Chondrocyte (in vitro differentiated cells): ENCODE results near the gene NDRG2. TPM values are rescaled to one million over a fixed set of nuclear protein-coding genes. Genes with fewer than 3 reads are reported as not detected.
A peak's percentile ranks its signal among the peaks of the same experiment; 100 is the strongest.

Source experiments
- DNase-seq: peaks from one replicate; pipeline ENCODE4 v3.0.0; 2021; ENCODE audit warnings: mixed read lengths, low spot score
- H3K27ac Mint-ChIP-seq: one replicate; pipeline ENCODE4 v1.8.0; 2021; ENCODE audit warnings: mild to moderate bottlenecking, moderate library complexity, mixed read lengths; ENCODE audit not compliant: unreplicated experiment
- H3K27me3 Mint-ChIP-seq: 2 replicates; pipeline ENCODE4 v1.8.0; 2021; ENCODE audit warnings: low read depth, mixed read lengths
- H3K36me3 Mint-ChIP-seq: 2 replicates; pipeline ENCODE4 v1.8.0; 2021; ENCODE audit warnings: low read depth, mixed read lengths
- H3K4me1 Mint-ChIP-seq: 2 replicates; pipeline ENCODE4 v1.8.0; 2021; ENCODE audit warnings: low read depth, mild to moderate bottlenecking, mixed read lengths
- H3K4me3 Mint-ChIP-seq: one replicate; pipeline ENCODE4 v1.8.0; 2021; ENCODE audit warnings: mild to moderate bottlenecking, moderate library complexity, mixed read lengths; ENCODE audit not compliant: unreplicated experiment
- H3K9me3 Mint-ChIP-seq: 2 replicates; pipeline ENCODE4 v1.8.0; 2021; ENCODE audit warnings: low read depth, mixed read lengths
- total RNA-seq: library from RNA; stranded (reverse); gene quantifications from 3 replicates; pipeline ENCODE4 v1.2.1, GENCODE V29; 2021
- TF ChIP-seq, protein P1 (sequence below): fragments of 200-600 bp; sonication (generic); IDR thresholded peaks from 2 replicates; pipeline ENCODE4 v1.5.0; 2021; ENCODE audit warnings: antibody characterized with exemption, mild to moderate bottlenecking, moderate library complexity

NDRG2 gene
- total RNA-seq, 1 donor from 2014 or later = 6.3 TPM

DNA sequence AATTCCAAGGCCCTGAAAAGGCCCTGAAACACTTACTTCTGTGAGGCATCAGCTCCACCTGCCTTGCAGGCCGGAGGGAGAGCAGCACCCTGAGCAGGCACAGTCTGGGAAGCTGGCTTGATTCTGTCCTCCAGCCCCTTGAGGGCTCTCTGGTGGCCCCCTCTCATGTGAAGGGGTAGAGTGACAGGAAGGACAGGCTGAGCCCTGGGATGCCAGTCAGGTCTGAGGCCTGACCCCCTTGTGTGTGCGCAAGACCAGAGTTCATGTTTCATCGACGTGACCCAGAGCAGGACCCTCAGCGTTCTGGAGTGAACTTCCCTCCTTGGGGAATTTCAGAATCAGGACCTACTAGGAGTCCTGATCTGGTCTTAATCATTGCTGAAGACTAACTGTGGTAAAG lies 34.0 kb upstream of the NDRG2 start:
- TF ChIP-seq, protein P1, sequence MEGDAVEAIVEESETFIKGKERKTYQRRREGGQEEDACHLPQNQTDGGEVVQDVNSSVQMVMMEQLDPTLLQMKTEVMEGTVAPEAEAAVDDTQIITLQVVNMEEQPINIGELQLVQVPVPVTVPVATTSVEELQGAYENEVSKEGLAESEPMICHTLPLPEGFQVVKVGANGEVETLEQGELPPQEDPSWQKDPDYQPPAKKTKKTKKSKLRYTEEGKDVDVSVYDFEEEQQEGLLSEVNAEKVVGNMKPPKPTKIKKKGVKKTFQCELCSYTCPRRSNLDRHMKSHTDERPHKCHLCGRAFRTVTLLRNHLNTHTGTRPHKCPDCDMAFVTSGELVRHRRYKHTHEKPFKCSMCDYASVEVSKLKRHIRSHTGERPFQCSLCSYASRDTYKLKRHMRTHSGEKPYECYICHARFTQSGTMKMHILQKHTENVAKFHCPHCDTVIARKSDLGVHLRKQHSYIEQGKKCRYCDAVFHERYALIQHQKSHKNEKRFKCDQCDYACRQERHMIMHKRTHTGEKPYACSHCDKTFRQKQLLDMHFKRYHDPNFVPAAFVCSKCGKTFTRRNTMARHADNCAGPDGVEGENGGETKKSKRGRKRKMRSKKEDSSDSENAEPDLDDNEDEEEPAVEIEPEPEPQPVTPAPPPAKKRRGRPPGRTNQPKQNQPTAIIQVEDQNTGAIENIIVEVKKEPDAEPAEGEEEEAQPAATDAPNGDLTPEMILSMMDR = no peak
- DNase-seq = no peak
- no peaks in the 10 kb centered on the region for H3K9me3 Mint-ChIP-seq
- no peaks in the 10 kb centered on the region for H3K27me3 Mint-ChIP-seq
- H3K27ac Mint-ChIP-seq = no peak overlapping the region
- H3K4me1 Mint-ChIP-seq = peaks cover 44% of the 10 kb centered on the region
- H3K36me3 Mint-ChIP-seq = no peaks in the 10 kb centered on the region
- no peak overlapping the region for H3K4me3 Mint-ChIP-seq

DNA sequence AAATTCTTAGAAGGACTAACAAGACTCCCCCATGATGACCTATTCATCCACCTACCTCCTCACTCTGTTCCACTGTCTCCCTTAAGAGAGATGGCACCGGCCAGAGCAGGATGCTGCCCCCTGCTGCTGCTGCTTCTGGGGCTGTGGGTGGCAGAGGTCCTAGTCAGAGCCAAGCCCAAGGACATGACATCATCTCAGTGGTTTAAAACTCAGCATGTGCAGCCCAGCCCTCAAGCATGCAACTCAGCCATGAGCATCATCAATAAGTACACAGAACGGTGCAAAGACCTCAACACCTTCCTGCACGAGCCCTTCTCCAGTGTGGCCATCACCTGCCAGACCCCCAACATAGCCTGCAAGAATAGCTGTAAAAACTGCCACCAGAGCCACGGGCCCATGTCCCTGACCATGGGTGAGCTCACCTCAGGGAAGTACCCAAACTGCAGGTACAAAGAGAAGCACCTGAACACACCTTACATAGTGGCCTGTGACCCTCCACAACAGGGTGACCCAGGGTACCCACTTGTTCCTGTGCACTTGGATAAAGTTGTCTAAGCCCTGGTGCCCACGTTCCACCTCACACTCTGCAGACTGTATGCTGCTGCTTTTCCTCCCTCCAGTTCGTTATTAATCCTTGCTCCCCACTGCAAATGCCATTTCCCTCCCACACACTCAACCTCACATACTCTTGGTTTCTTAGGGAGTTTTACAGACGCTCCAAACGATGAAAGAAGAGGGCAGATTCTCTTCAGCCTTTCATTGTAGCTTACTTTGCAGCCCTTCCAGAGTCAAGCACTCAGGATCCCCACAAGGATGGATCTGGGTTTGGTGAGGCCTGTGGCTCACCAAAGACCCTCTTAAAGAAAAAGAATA lies 33.2 kb upstream of the NDRG2 start, which contains the start of gene RNASE8:
Gene RNASE8, plus strand, starts transcription at position 20 of the 873 bp plus-strand sequence. Its CDS starts 71 bp downstream, at position 91.
- Mint-ChIP-seq H3K27me3 (no peaks in the 10 kb centered on the region), H3K4me3 (no peak within 1 kb of the TSS), H3K36me3 (no peaks in the 10 kb centered on the region), H3K9me3 (no peaks in the 10 kb centered on the region), H3K4me1 (peaks cover 35% of the 10 kb centered on the region), H3K27ac (peak within 1 kb of the TSS; percentile 20)
- TF ChIP-seq, protein P1 = no peak
- no peak for DNase-seq

DNA sequence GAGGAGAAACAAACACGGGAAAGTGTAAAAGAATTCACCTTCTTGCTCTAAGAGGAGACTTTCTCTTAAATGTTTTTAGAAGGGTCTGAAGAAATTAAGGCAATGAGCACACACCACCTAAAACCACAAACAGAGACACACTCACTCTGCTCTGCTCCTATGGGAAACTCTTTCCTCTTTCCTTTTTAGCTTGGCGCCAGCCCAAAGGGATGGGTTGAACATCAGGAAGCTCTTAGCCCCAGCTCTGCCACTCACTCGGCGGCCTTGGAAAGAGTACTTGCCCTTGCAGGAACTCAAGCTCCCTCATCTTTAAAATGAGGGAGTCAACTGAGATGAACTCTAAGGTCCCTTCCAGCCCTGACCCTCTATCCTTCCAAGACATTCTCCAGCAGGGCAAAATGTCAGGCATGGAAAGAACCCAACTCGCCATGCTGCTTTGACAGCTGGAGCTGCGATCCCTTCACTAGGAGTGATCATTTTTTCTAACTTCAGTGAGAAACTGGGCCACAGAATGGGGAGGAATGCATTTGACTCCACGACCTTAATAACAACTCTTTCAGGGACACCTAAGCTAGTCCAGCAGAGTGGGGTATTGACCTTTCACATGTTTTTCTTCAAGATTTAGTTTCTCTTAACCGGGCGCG lies 31.8 kb upstream of the NDRG2 start:
- peaks cover 25% of the 10 kb centered on the region for H3K4me1 Mint-ChIP-seq
- no peak for DNase-seq
- H3K9me3 Mint-ChIP-seq = no peaks in the 10 kb centered on the region

DNA sequence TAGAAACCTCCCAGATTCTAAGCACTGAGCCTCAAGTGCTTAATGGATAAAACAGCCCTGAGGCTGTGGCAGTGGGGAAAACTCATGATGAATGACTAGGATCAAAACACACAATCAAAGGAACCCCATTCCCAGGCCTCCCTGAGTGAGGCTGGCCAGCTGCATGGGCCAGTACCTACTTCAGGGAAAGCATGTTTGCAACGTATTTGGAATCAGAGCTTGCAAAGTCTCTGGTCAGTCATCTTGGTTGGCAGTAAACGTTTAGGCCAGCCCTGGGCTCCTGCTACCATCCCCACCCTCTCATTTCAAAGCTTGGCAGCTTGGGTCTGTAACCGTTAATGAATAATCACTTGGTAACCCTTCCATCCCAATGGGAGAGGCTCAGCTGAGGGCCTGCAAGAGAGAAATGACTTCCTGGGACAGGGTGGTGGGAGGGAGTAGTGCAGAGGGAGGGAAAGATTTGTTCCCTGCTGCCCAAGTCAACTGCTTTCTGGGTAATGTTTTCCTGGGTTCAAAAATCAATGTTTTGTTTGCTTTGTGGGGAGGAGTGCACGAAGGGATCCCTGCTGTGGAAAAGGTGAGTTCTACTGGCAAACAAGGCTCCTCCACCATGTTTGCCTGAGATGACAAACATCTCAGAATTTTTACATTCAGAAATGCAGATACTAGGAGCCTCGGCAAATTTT lies 30.7 kb upstream of the NDRG2 start:
- TF ChIP-seq, protein P1 = no peak
- Mint-ChIP-seq H3K27ac (no peak overlapping the region), H3K27me3 (no peaks in the 10 kb centered on the region)

More for the DNA sequence above, 31.8 kb upstream of the NDRG2 start:
- H3K27ac Mint-ChIP-seq = no peak overlapping the region
- no peaks in the 10 kb centered on the region for H3K27me3 Mint-ChIP-seq
- H3K36me3 Mint-ChIP-seq = no peaks in the 10 kb centered on the region
- H3K4me3 Mint-ChIP-seq = no peak overlapping the region
- TF ChIP-seq, protein P1 = no peak

DNA sequence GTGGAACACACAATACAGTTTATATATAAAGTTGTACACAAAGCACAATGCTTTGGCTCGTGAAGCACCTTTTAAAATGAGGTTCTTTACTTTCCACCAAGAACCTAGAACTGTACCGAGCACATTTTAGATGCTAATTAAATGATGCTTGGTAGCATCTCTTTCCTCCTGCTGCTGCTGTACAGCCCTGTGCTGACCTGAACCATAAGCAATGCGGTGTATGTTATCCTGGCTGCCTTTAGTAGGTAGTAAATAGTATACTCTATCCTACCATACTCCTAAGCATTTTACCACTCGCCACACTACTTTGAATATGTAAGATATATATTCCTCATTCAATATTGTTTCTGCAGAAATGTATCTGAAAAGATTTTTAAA lies 29.9 kb upstream of the NDRG2 start:
- no peaks in the 10 kb centered on the region for H3K9me3 Mint-ChIP-seq
- no peaks in the 10 kb centered on the region for H3K27me3 Mint-ChIP-seq
- TF ChIP-seq, protein P1 = no peak
- peaks cover 19% of the 10 kb centered on the region for H3K4me1 Mint-ChIP-seq
- DNase-seq = no peak
- H3K36me3 Mint-ChIP-seq = no peaks in the 10 kb centered on the region
- H3K4me3 Mint-ChIP-seq = no peak overlapping the region
- H3K27ac Mint-ChIP-seq = no peak overlapping the region

More for the DNA sequence above, 30.7 kb upstream of the NDRG2 start:
- peaks cover 24% of the 10 kb centered on the region for H3K4me1 Mint-ChIP-seq
- DNase-seq = no peak
- no peak overlapping the region for H3K4me3 Mint-ChIP-seq
- no peaks in the 10 kb centered on the region for H3K36me3 Mint-ChIP-seq
- no peaks in the 10 kb centered on the region for H3K9me3 Mint-ChIP-seq
